ENCODE measurements around the gene ACSM2A.
"Not testable (repeated sequence)": the region's sequence is repeated elsewhere in the genome, so short reads cannot be mapped to it uniquely, and the experiment has no call there.

The ACSM2A gene

GRCh38 chr16:20451364-20451763 is at the start of gene ACSM2A:
ACSM2A (plus strand) TSS chr16:20451521; CDS start chr16:20460115, 8,594 bp downstream.
- DNase-seq, result not testable (repeated sequence)

GRCh38 chr16:20402651-20403050 is 48.7 kb upstream of the ACSM2A start:
- no peak for DNase-seq

- DNase-seq, result no peak
Measured at GRCh38 chr16:20404637-20405036, 46.7 kb upstream of the ACSM2A start, which contains the start of gene PDILT. PDILT (minus strand) TSS chr16:20404737; CDS start chr16:20399300, 5,437 bp downstream.

- DNase-seq, result no peak
Measured at GRCh38 chr16:20409398-20410120, 41.8 kb upstream of the ACSM2A start, which contains the start of gene ACSM5. ACSM5 (plus strand) TSS chr16:20409534; CDS start chr16:20411485, 1,951 bp downstream.

GRCh38 chr16:20410121-20410723 is 41.1 kb upstream of the ACSM2A start:
- DNase-seq, result no peak

- no peak for DNase-seq
Measured at GRCh38 chr16:20411055-20411454, 40.3 kb upstream of the ACSM2A start.

GRCh38 chr16:20415541-20415940 is 35.8 kb upstream of the ACSM2A start:
- no peak for DNase-seq

GRCh38 chr16:20419093-20419492 is 32.2 kb upstream of the ACSM2A start:
- DNase-seq, result not testable (repeated sequence)

- DNase-seq, result not testable (repeated sequence)
Measured at GRCh38 chr16:20421748-20422147, 29.6 kb upstream of the ACSM2A start.

GRCh38 chr16:20423772-20424128 is 27.6 kb upstream of the ACSM2A start:
- DNase-seq, result not testable (repeated sequence)

- DNase-seq, result no peak
Measured at GRCh38 chr16:20424129-20424866, 27.0 kb upstream of the ACSM2A start.

GRCh38 chr16:20427401-20427797 is 23.9 kb upstream of the ACSM2A start:
- DNase-seq, result not testable (repeated sequence)

- not testable (repeated sequence) for DNase-seq
Measured at GRCh38 chr16:20429499-20429898, 21.8 kb upstream of the ACSM2A start.

- DNase-seq, result not testable (repeated sequence)
Measured at GRCh38 chr16:20430480-20430879, 20.8 kb upstream of the ACSM2A start.

GRCh38 chr16:20430948-20431347 is 20.4 kb upstream of the ACSM2A start:
- DNase-seq, result no peak

GRCh38 chr16:20438950-20439349 is 12.4 kb upstream of the ACSM2A start:
- DNase-seq, result not testable (repeated sequence)

- not testable (repeated sequence) for DNase-seq
Measured at GRCh38 chr16:20439820-20440231, 11.5 kb upstream of the ACSM2A start.

GRCh38 chr16:20440731-20441130 is 10.6 kb upstream of the ACSM2A start:
- not testable (repeated sequence) for DNase-seq

GRCh38 chr16:20441191-20441590 is 10.1 kb upstream of the ACSM2A start:
- no peak for DNase-seq

GRCh38 chr16:20441859-20442258 is 9.5 kb upstream of the ACSM2A start:
- DNase-seq, result not testable (repeated sequence)

- not testable (repeated sequence) for DNase-seq
Measured at GRCh38 chr16:20446652-20447393, 4.5 kb upstream of the ACSM2A start.

- DNase-seq, result not testable (repeated sequence)
Measured at GRCh38 chr16:20453633-20454032, 2.3 kb downstream of the ACSM2A start.

GRCh38 chr16:20459227-20459626 is 7.9 kb downstream of the ACSM2A start:
- not testable (repeated sequence) for DNase-seq

All from NCI-H82 (cell line).